Measurements from ENCODE around the gene FAM120B.

The FAM120B gene

GRCh38 chr6:170450916-170451761 lies 144.6 kb downstream of the FAM120B start:
- DNase-seq = no peak
- CTCF ChIA-PET = interaction anchor here (1.5 kb wide), 1 partner anchor 60 kb away, joined by 4 read pairs; no protein-coding TSS in a partner anchor
- Histone ChIP-seq H3K4me3 (ENCODE audit: control insufficient read depth in 1 of 7, extremely low read depth in 1 of 7, insufficient read depth in 4 of 7, low read depth in 2 of 7, low read length in 6 of 7) (no peak overlapping the region), H3K27me3 (replicated peaks in 2 of 5; ENCODE audit: control insufficient read depth in 4 of 5, insufficient read depth in 5 of 5, low read length in 4 of 5) (no peaks in the 10 kb centered on the region), H3K27ac (ENCODE audit: insufficient read depth in 1 of 2, low read depth in 1 of 2, low read length in 2 of 2, poor library complexity in 1 of 2, severe bottlenecking in 2 of 2) (no peak overlapping the region), H3K36me3 (ENCODE audit: control insufficient read depth in 4 of 4, insufficient read depth in 4 of 4, low read length in 3 of 4) (no peaks in the 10 kb centered on the region), H3K9me3 (ENCODE audit: control extremely low read depth in 1 of 5, control insufficient read depth in 4 of 5, insufficient read depth in 2 of 5, low read depth in 1 of 5, low read length in 4 of 5) (no peaks in the 10 kb centered on the region), H3K4me1 (ENCODE audit: control extremely low read depth in 1 of 4, control insufficient read depth in 4 of 4, insufficient read depth in 4 of 4, low read length in 3 of 4) (no peaks in the 10 kb centered on the region)
- POLR2A ChIA-PET = no interaction called here
- 92% methylated on average over 18 of the region's 20 CpGs for WGBS (ENCODE audit: insufficient coverage)

- H3K4me1 ChIP-seq (ENCODE audit: control extremely low read depth in 1 of 4, control insufficient read depth in 4 of 4, insufficient read depth in 4 of 4, low read length in 3 of 4) = no peaks in the 10 kb centered on the region
- no peak for DNase-seq
- POLR2A ChIA-PET = no interaction called here
- no peaks in the 10 kb centered on the region for H3K9me3 ChIP-seq (ENCODE audit: control extremely low read depth in 1 of 5, control insufficient read depth in 4 of 5, insufficient read depth in 2 of 5, low read depth in 1 of 5, low read length in 4 of 5)
- no peaks in the 10 kb centered on the region for H3K36me3 ChIP-seq (ENCODE audit: control insufficient read depth in 4 of 4, insufficient read depth in 4 of 4, low read length in 3 of 4)
- H3K27ac ChIP-seq (ENCODE audit: insufficient read depth in 1 of 2, low read depth in 1 of 2, low read length in 2 of 2, poor library complexity in 1 of 2, severe bottlenecking in 2 of 2) = no peak overlapping the region
- peaks cover 0 to under 1% (median 0%) of the 10 kb centered on the region in 5 experiments for H3K27me3 ChIP-seq (replicated peaks in 2 of 5; ENCODE audit: control insufficient read depth in 4 of 5, insufficient read depth in 5 of 5, low read length in 4 of 5)
- CTCF ChIA-PET = no interaction called here
- 95% methylated on average over 19 of the region's 20 CpGs for WGBS (ENCODE audit: insufficient coverage)
- H3K4me3 ChIP-seq (ENCODE audit: control insufficient read depth in 1 of 7, extremely low read depth in 1 of 7, insufficient read depth in 4 of 7, low read depth in 2 of 7, low read length in 6 of 7) = no peak overlapping the region
Measured at GRCh38 chr6:170451762-170452651, 145.4 kb downstream of the FAM120B start.

GRCh38 chr6:170452767-170453545 lies 146.4 kb downstream of the FAM120B start:
- 94% methylated on average over 5 of the region's 8 CpGs for WGBS (ENCODE audit: insufficient coverage)
- Histone ChIP-seq H3K4me3 (ENCODE audit: control insufficient read depth in 1 of 7, extremely low read depth in 1 of 7, insufficient read depth in 4 of 7, low read depth in 2 of 7, low read length in 6 of 7) (no peak overlapping the region), H3K27me3 (replicated peaks in 2 of 5; ENCODE audit: control insufficient read depth in 4 of 5, insufficient read depth in 5 of 5, low read length in 4 of 5) (peaks cover 0 to 1% (median 0%) of the 10 kb centered on the region in 5 experiments), H3K4me1 (ENCODE audit: control extremely low read depth in 1 of 4, control insufficient read depth in 4 of 4, insufficient read depth in 4 of 4, low read length in 3 of 4) (no peaks in the 10 kb centered on the region), H3K36me3 (ENCODE audit: control insufficient read depth in 4 of 4, insufficient read depth in 4 of 4, low read length in 3 of 4) (no peaks in the 10 kb centered on the region), H3K9me3 (ENCODE audit: control extremely low read depth in 1 of 5, control insufficient read depth in 4 of 5, insufficient read depth in 2 of 5, low read depth in 1 of 5, low read length in 4 of 5) (no peaks in the 10 kb centered on the region), H3K27ac (ENCODE audit: insufficient read depth in 1 of 2, low read depth in 1 of 2, low read length in 2 of 2, poor library complexity in 1 of 2, severe bottlenecking in 2 of 2) (no peak overlapping the region)
- DNase-seq = no peak
- ChIA-PET POLR2A (no interaction called here), CTCF (no interaction called here)

- Histone ChIP-seq H3K4me3 (ENCODE audit: control insufficient read depth in 1 of 7, extremely low read depth in 1 of 7, insufficient read depth in 4 of 7, low read depth in 2 of 7, low read length in 6 of 7) (no peak overlapping the region), H3K27me3 (replicated peaks in 2 of 5; ENCODE audit: control insufficient read depth in 4 of 5, insufficient read depth in 5 of 5, low read length in 4 of 5) (peaks cover 0 to 1% (median 0%) of the 10 kb centered on the region in 5 experiments), H3K27ac (ENCODE audit: insufficient read depth in 1 of 2, low read depth in 1 of 2, low read length in 2 of 2, poor library complexity in 1 of 2, severe bottlenecking in 2 of 2) (no peak overlapping the region), H3K4me1 (ENCODE audit: control extremely low read depth in 1 of 4, control insufficient read depth in 4 of 4, insufficient read depth in 4 of 4, low read length in 3 of 4) (no peaks in the 10 kb centered on the region), H3K9me3 (ENCODE audit: control extremely low read depth in 1 of 5, control insufficient read depth in 4 of 5, insufficient read depth in 2 of 5, low read depth in 1 of 5, low read length in 4 of 5) (no peaks in the 10 kb centered on the region), H3K36me3 (ENCODE audit: control insufficient read depth in 4 of 4, insufficient read depth in 4 of 4, low read length in 3 of 4) (no peaks in the 10 kb centered on the region)
- ChIA-PET CTCF (no interaction called here), POLR2A (no interaction called here)
- DNase-seq = no peak
- WGBS (ENCODE audit: insufficient coverage) = 89% methylated on average over 24 of the region's 26 CpGs
Measured at GRCh38 chr6:170453586-170454511, 147.3 kb downstream of the FAM120B start.

GRCh38 chr6:170454512-170455285 lies 148.1 kb downstream of the FAM120B start:
- peaks cover 1 to 4% (median 3%) of the 10 kb centered on the region in 4 experiments for H3K4me1 ChIP-seq (ENCODE audit: control extremely low read depth in 1 of 4, control insufficient read depth in 4 of 4, insufficient read depth in 4 of 4, low read length in 3 of 4)
- H3K4me3 ChIP-seq (ENCODE audit: control insufficient read depth in 1 of 7, extremely low read depth in 1 of 7, insufficient read depth in 4 of 7, low read depth in 2 of 7, low read length in 6 of 7) = no peak overlapping the region
- CTCF ChIA-PET = no interaction called here
- POLR2A ChIA-PET = no interaction called here
- 89% methylated on average over 15 of the region's 18 CpGs for WGBS (ENCODE audit: insufficient coverage)
- H3K36me3 ChIP-seq (ENCODE audit: control insufficient read depth in 4 of 4, insufficient read depth in 4 of 4, low read length in 3 of 4) = no peaks in the 10 kb centered on the region
- no peak overlapping the region for H3K27ac ChIP-seq (ENCODE audit: insufficient read depth in 1 of 2, low read depth in 1 of 2, low read length in 2 of 2, poor library complexity in 1 of 2, severe bottlenecking in 2 of 2)
- DNase-seq = no peak
- no peaks in the 10 kb centered on the region for H3K9me3 ChIP-seq (ENCODE audit: control extremely low read depth in 1 of 5, control insufficient read depth in 4 of 5, insufficient read depth in 2 of 5, low read depth in 1 of 5, low read length in 4 of 5)
- peaks cover 0 to 1% (median 0%) of the 10 kb centered on the region in 5 experiments for H3K27me3 ChIP-seq (replicated peaks in 2 of 5; ENCODE audit: control insufficient read depth in 4 of 5, insufficient read depth in 5 of 5, low read length in 4 of 5)

Measured in common myeloid progenitor, CD34-positive (primary cell).